NCI-H524 treated with DMSO at 0.1 percent for 48 hours (cell line): ENCODE measurements around the gene PRPH2.

Source experiments
- DNase-seq: peaks from one replicate; lab custom pipeline; 2025; lab: John Stamatoyannopoulos, UW

The PRPH2 gene, protein sequence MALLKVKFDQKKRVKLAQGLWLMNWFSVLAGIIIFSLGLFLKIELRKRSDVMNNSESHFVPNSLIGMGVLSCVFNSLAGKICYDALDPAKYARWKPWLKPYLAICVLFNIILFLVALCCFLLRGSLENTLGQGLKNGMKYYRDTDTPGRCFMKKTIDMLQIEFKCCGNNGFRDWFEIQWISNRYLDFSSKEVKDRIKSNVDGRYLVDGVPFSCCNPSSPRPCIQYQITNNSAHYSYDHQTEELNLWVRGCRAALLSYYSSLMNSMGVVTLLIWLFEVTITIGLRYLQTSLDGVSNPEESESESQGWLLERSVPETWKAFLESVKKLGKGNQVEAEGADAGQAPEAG

DNA sequence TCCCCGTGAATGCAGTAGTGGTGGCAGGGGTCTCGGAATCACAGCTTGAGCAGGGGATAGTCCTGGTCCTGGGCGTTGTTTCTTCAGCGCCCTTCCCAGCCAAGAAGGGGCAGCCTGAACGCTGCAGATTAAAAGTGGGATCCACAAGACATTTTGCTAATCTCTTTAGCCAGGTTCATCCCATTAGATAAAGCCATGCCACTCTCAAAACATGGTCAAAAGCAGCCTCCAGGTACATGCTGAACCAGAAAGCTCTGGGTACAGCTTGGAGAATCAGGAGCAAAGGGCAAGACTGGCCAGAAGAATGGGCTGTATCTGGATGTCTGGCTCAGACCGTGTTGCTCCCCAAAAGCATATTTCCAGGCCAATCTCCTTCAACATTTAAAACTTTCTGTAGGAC lies at the start of gene PRPH2:
TSS of gene PRPH2 (minus strand) at position 101 of the 400 bp plus-strand sequence. CDS start 263 bp downstream, outside the sequence.
- DNase-seq: no peak

DNA sequence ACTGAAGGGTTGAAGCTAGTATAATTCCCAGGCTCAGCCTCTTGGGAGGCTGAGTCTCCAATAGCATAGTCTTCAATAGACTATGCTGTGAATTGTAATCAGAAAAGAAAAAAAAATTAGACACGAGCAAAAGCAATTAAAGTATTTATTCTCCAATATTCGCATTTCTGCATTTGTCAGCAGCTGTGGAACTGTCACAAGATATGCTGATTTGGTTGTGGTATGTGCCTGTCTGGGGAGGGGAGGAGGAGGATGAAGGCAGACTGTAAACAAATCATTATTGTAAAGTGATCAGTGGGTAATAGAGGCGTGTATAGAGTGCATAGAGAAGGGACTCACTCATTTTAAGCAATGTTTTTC lies 49.3 kb upstream of the PRPH2 start:
- DNase-seq: no peak

GRCh38 chr6:42769836-42770235 lies 47.4 kb upstream of the PRPH2 start:
- no peak for DNase-seq

DNA sequence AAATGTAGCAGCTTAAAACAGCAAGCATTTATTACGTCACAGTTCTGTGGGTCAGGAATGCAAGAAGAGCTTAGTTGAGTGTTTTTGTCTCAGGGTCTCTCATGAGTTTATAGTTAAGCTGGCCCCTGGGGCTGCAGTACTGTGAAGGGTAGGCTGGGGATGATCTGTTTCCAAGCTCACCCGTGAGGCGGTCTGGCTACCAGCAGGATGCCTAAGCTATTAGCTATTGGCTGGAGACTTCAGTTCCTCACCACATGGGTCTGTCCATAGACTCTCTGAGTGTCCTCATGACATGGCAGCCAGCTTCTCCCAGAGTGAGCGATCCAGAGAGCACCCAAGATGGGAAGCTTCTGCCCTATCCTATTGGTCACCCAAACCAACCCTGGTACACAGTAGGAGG lies 46.7 kb upstream of the PRPH2 start:
- DNase-seq: no peak

DNA sequence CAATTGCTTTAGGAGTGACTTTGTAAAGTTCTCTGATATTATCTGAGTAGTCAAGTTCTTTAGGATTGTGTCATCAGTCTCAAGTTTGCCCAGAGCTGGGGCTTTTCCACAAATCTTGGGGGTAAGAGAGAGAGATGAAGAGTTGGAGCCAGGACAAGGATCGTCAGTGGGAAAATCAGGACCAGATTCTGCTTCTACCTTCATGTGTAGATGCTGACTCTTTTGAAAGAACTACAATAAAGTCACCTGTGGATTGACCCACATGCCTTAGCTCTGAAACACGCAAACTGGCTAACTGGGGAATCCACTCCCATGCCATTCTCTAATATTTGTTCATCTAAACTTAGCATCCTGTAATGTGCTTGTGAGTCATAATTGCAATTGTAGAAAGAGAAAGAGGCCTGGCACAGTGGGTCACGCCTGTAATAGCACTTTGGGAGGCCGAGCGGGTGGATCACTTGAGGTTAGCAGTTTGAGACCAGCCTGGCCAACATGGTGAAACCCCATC lies 43.8 kb upstream of the PRPH2 start:
- DNase-seq: no peak

DNA sequence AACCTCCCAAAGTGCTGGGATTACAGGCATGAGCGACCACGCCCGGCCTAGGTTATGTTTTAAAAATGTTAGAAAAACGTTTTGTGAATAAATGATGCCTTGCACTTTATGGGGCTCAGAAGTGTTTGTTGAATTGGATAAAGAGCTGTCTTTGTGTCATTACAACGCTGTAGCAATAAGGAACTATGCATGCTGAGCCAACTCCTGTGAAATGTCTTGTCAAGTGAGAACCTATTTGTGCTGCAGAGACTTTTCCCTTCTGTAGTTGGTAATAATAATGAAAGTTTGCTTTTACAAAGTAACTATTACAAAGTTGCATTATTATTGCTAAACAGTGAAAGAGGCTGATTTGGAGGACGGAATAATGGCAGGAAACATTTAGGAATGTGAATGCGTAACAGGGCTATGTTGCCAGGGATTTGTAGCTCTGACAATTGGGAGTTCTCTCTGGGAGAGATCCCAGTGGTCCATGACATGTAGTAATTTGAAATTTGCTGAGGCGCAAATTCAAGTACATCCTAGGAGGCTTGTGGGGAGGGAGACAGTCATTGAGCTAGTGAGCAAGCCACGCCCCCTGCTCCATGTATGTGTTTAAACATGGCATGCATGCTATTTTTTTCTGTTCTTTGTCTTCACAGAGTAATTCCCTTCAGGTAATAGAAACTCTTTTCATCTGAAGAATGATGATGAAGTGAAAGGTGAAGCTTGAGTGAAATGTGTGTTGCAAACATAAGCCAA lies 42.7 kb upstream of the PRPH2 start:
- DNase-seq: no peak

DNA sequence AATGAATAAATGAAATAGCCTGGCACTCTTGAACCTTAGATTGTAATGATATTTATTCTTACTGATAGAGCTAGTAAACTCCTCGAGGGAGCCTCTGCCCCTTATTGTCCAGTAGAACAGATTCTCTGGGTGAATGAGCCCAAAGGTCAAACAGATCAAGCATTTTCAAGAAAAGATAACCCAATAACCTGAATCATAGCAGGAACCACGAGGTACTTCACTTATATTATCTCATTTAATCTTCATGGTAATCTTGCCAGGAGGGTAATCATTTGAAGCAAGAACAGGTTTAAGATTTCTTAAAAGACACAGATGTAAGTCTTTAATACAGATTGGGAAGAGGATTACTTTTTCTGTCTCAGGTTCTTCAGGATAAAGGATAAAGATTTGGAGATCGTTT lies 40.6 kb upstream of the PRPH2 start:
- no peak for DNase-seq

GRCh38 chr6:42762426-42762859 lies 40.0 kb upstream of the PRPH2 start:
- no peak for DNase-seq

GRCh38 chr6:42761287-42762067 lies 39.1 kb upstream of the PRPH2 start:
- DNase-seq: no peak

- no peak for DNase-seq
These were observed 36.5 kb upstream of the PRPH2 start for GRCh38 chr6:42758756-42759430.

GRCh38 chr6:42756722-42757121 lies 34.3 kb upstream of the PRPH2 start:
- no peak for DNase-seq

DNA sequence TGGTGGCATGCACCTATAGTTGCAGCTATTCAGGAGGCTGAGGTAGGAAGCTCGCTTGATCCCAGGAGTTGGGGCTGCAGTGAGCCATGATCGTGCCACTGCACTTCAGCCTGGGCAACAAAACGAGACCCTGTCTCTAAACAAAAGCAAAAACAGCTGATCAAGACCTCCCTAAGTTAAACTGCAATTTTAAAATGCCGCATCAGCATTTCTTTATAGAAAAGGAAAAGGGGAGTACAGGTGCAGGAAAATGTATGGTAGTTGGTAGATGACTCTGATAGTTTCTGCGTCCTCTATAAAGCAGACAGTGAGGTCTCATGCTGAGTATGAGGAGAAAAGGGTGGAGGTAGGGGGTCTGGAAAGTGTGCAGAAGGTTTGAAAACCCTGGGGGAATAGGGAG lies 32.4 kb upstream of the PRPH2 start:
- DNase-seq: no peak

DNA sequence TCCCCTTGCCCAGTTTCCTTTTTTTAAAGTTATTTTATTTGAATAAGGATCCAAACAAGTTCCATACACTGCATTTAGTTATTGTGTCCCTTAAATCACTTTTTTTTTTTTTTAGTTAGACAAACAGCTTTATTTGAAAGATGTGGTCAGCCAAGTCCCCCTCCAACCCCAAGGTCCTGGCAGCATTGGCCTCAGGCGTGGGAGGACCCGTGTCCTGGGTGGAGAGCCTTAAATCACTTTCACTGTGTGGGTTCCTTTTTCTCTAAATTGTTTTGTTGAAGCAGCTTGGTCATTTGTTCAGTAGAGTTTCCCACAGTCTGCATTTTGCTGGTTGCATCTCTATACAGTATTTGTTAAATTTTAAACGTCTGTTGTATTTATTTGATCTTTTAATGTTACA lies 28.7 kb upstream of the PRPH2 start:
- DNase-seq: no peak

DNA sequence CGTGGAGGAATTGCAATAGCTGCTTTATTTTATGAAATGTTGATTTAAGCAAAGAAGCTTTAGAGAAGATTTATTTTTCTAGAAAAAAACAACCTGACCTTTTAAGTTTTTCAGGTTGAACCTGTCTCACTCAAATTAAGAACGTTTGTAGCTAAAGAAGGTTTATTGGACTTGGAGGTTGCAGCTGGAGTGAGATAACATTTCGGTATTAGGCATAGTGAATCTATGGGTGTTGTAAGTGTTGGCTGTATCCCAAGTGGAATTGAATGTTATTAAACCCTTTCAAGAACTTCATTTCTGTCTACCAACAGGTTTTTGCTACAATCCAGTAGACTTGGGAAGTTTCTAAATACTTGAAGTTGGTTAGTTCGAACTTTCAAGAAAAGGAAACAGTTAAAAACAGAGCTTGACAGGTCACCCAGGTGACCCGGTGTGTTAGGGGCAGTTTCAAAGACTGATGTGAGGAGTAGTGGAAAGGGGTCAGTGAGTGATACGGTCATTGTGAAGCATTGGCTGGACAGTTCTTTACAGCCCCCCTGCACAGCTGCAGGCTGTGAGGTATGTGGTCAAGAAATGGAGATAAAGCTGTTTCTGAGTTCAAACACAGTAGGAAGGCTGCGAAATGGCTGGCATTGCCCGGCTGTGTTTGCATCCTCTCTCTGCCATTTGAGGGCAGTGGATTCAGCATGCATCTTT lies 26.0 kb upstream of the PRPH2 start:
- no peak for DNase-seq

GRCh38 chr6:42746463-42747391 lies 24.3 kb upstream of the PRPH2 start:
- DNase-seq: peak; percentile 91

DNA sequence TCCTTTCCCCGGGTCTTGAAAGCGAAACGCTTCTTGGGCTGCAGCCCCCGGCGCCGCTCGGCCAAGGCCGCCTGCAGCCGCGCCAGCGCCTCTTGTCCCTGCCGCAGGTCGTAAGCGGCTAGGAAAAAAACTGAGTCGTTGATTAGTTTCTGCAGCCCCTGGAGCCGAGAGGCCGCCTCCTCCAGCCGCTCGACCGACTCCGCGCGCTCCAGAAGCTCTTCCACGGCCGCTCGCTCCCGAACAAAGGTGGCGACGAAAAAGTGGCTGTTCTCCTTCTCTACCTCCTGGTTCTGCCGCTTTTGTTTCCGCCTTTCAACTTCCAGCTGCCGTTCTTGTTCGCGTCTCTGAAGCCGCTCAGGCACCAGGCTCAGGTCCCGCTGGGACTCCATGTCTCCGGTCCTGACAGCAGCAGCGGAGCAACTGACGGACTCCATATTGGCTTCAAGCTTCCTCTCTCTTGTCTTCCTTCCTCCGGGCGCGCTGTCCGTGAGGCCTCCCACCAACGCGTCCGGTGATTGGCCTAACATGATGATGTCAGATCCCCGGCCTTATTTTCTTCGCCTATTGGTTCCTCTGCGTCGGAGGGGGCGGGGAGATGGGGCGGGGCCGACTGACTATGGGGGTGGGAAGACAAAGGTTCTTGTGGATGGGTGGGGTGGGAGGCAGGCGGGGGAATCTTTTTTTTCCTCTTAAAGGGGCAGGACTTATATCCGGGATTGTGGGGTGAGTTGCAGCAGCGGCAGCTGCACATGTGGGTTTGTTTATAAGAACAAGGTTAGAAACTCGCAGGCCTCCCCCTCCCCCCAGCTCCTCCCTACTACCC lies 23.5 kb upstream of the PRPH2 start, which contains the start of gene TBCC:
TSS of gene TBCC (minus strand) at position 464 of the 823 bp plus-strand sequence. CDS start at position 434, 30 bp downstream.
- peak; percentile 91 for DNase-seq

DNA sequence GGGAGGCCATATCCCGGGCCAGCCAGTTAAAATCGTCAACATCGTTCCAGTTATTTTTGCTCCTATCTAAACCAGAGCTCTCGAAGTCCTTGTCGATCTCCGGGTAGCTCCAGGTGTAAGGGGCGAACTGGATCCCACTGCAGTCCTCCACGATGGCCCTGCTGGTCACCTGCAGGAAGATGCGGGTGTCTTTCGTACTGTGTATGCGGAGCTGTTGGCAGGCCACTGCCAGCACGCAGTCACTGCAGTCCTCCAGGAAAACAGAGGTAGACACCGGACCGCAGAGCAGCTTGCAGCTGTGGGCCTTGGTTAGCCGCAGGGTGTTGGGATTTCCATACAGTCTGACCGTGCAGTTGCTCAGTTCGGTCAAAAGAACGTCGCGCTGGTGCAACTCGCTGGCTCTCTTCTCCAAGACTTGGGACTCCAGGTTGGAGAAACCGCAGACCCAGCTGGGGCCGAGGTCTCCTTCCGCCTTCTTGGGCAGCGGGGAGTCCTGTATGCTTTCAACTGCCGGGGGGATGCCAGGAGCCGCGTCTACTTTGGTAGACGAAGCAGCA lies 22.8 kb upstream of the PRPH2 start:
- DNase-seq: no peak

DNA sequence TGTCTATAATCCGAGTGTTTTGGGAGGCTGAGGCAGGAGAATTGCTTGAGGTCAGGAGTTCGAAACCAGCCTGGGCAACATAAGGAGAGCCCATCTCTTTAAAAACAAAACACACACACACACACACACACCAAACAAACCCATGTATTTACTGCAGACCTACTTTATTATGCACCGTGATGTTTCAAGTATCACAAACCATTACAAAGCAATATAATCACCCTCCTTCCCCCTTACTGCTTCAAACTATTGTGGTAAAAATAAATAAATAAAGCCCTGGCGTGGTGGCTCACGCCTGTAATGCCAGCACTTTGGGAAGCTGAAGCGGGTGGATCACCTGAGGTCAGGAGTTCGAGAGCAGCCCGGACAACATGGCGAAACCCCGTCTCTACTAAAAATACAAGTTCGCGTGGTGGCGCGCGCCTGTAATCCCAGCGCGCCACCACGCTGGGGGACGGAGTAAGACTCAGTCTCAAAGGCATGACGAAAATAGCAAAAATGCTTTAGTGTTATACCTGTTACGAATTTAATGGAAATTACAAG lies 22.0 kb upstream of the PRPH2 start:
- no peak for DNase-seq
